H1 (cell line): Measurements from ENCODE around the gene RGS21. TPM values are rescaled to one million over a fixed set of nuclear protein-coding genes. Genes with fewer than 3 reads are reported as not detected.

ENCODE experiments used
- CTCF ChIA-PET: fragments of 300-600 bp; sonication (Branson Sonifier 250); formaldehyde crosslinking; loops from one replicate; lab custom pipeline; 2021; ENCODE audit not compliant: partially characterized antibody; lab: Charles Lee
- POLR2A ChIA-PET: fragments of 300-600 bp; sonication (Branson Sonifier 250); formaldehyde crosslinking; loops from one replicate; lab custom pipeline; 2021; ENCODE audit warnings: inconsistent platforms; ENCODE audit not compliant: partially characterized antibody; lab: Charles Lee
- DNase-seq, 2 experiments: peaks; one replicate each; pipeline versions ENCODE4 v3.0.0 to v3.0.0-alpha.2; 2010 to 2022; ENCODE audit warnings: low spot score in 2 of 2, low read depth in 1 of 2, mixed read lengths in 1 of 2
- FAIRE-seq: peaks from 2 replicates; lab custom pipeline; 2011; peaks lifted over from hg19 to GRCh38; lab: Jason Lieb, UNC
- H2AFZ ChIP-seq: 2 replicates; pipeline ENCODE4 v1.8.1; 2012; ENCODE audit warnings: low read length, inconsistent platforms
- H2AK5ac ChIP-seq: 2 replicates; pipeline ENCODE4 v1.6.1; 2013; ENCODE audit warnings: low read depth, low read length
- H2BK120ac ChIP-seq: replicated peaks from 2 replicates; pipeline ENCODE3; 2013; ENCODE audit warnings: low read depth, low read length, inconsistent platforms
- H2BK12ac ChIP-seq: 2 replicates; pipeline ENCODE4 v1.6.1; 2013; ENCODE audit warnings: low read depth, low read length
- H2BK15ac ChIP-seq: 2 replicates; pipeline ENCODE4 v1.6.1; 2013; ENCODE audit warnings: low read length
- H2BK20ac ChIP-seq: 2 replicates; pipeline ENCODE4 v1.6.1; 2013; ENCODE audit warnings: low read length
- H2BK5ac ChIP-seq: 2 replicates; pipeline ENCODE4 v1.6.1; 2013; ENCODE audit warnings: low read depth, low read length
- H3K14ac ChIP-seq: 2 replicates; pipeline ENCODE4 v1.6.1; 2013; ENCODE audit warnings: inconsistent platforms; ENCODE audit not compliant: insufficient read length
- H3K18ac ChIP-seq: 2 replicates; pipeline ENCODE4 v1.6.1; 2013; ENCODE audit warnings: low read length; ENCODE audit errors: extremely low read depth
- H3K23ac ChIP-seq: 2 replicates; pipeline ENCODE4 v1.6.1; 2013; ENCODE audit warnings: inconsistent platforms; ENCODE audit not compliant: insufficient read length
- H3K23me2 ChIP-seq: 2 replicates; pipeline ENCODE4 v1.6.1; 2013; ENCODE audit warnings: low read depth, low read length
- H3K27ac ChIP-seq: 2 replicates; pipeline ENCODE4 v1.6.1; 2011; ENCODE audit warnings: low read depth, low read length, inconsistent platforms
- H3K27me3 ChIP-seq, 4 experiments: replicated peaks in 1 of 4; 1 replicate in 1 of 4; 2 replicates in 3 of 4; pipeline versions ENCODE4 v1.6.1 to v1.8.1; 2011 to 2013; ENCODE audit warnings: low read length in 3 of 4, mild to moderate bottlenecking in 3 of 4, inconsistent platforms in 2 of 4, mixed read lengths in 2 of 4, moderate library complexity in 1 of 4; ENCODE audit not compliant: control insufficient read depth in 3 of 4, insufficient read depth in 3 of 4; ENCODE audit errors: extremely low read depth in 1 of 4
- H3K36me3 ChIP-seq, 4 experiments: 2 replicates each; pipeline versions ENCODE4 v1.6.1 to v1.8.1; 2011 to 2013; ENCODE audit warnings: mild to moderate bottlenecking in 4 of 4, low read length in 3 of 4, moderate library complexity in 2 of 4, control low read depth in 1 of 4, inconsistent platforms in 1 of 4; ENCODE audit not compliant: insufficient read depth in 4 of 4, control insufficient read depth in 2 of 4
- H3K4ac ChIP-seq: replicated peaks from 2 replicates; pipeline ENCODE3; 2013; ENCODE audit warnings: low read length, low read depth, mixed read lengths, inconsistent platforms; ENCODE audit not compliant: insufficient read length
- H3K4me1 ChIP-seq, 4 experiments: replicated peaks in 1 of 4; 1 replicate in 1 of 4; 2 replicates in 3 of 4; pipeline versions ENCODE4 v1.6.1 to v1.8.1; 2011 to 2013; ENCODE audit warnings: low read length in 3 of 4, inconsistent platforms in 2 of 4, mixed read lengths in 1 of 4; ENCODE audit not compliant: insufficient read depth in 4 of 4, control insufficient read depth in 3 of 4
- H3K4me2 ChIP-seq, 2 experiments: 2 replicates each; pipeline versions ENCODE4 v1.6.1 to v1.8.1; 2011 to 2013; ENCODE audit warnings: low read depth in 2 of 2, low read length in 2 of 2, control low read depth in 1 of 2, inconsistent platforms in 1 of 2, mild to moderate bottlenecking in 1 of 2; ENCODE audit not compliant: insufficient read depth in 1 of 2
- H3K4me3 ChIP-seq, 4 experiments: fragments of 200-600, 300-600 bp in 1 of 4; sonication (generic), shearing (Covaris generic), sonication (Bioruptor Twin) in 1 of 4; 2 replicates each; pipeline versions ENCODE4 v1.5.1 to v1.8.1; 2011 to 2016; ENCODE audit warnings: low read length in 4 of 4, low read depth in 3 of 4, control low read depth in 2 of 4, inconsistent platforms in 2 of 4, mild to moderate bottlenecking in 2 of 4, mixed read lengths in 1 of 4, moderate library complexity in 1 of 4; ENCODE audit not compliant: insufficient read depth in 2 of 4; ENCODE audit errors: extremely low read depth in 1 of 4
- H3K56ac ChIP-seq: replicated peaks from 2 replicates; pipeline ENCODE3; 2013; ENCODE audit warnings: low read depth, mild to moderate bottlenecking, mixed read lengths, low read length, inconsistent platforms; ENCODE audit not compliant: insufficient read length
- H3K79me1 ChIP-seq: 2 replicates; pipeline ENCODE4 v1.6.1; 2013; ENCODE audit warnings: low read depth, low read length, control low read depth
- H3K79me2 ChIP-seq, 2 experiments: 2 replicates each; pipeline versions ENCODE4 v1.6.1 to v1.8.1; 2012 to 2013; ENCODE audit warnings: low read length in 2 of 2, mild to moderate bottlenecking in 2 of 2, inconsistent platforms in 1 of 2; ENCODE audit not compliant: insufficient read depth in 2 of 2, control insufficient read depth in 1 of 2
- H3K9ac ChIP-seq, 4 experiments: replicated peaks in 1 of 4; 1 replicate in 1 of 4; 2 replicates in 3 of 4; pipeline versions ENCODE4 v1.6.1 to v1.8.1; 2011 to 2013; ENCODE audit warnings: low read depth in 3 of 4, low read length in 3 of 4, control low read depth in 2 of 4, mild to moderate bottlenecking in 2 of 4, moderate library complexity in 2 of 4, inconsistent platforms in 1 of 4; ENCODE audit errors: extremely low read depth in 1 of 4
- H3K9me3 ChIP-seq, 2 experiments: 2 replicates each; pipeline versions ENCODE4 v1.6.1 to v1.8.1; 2012 to 2013; ENCODE audit warnings: mild to moderate bottlenecking in 2 of 2, moderate library complexity in 2 of 2, control low read depth in 1 of 2, inconsistent platforms in 1 of 2, low read depth in 1 of 2, low read length in 1 of 2, mixed read lengths in 1 of 2; ENCODE audit not compliant: insufficient read depth in 2 of 2
- H4K20me1 ChIP-seq, 2 experiments: replicated peaks in 1 of 2; 2 replicates each; pipeline versions ENCODE3 to v1.8.1; 2011 to 2013; ENCODE audit warnings: inconsistent platforms in 2 of 2, low read length in 2 of 2, mild to moderate bottlenecking in 1 of 2; ENCODE audit not compliant: insufficient read depth in 2 of 2, control insufficient read depth in 1 of 2
- H4K5ac ChIP-seq: 2 replicates; pipeline ENCODE4 v1.6.1; 2013; ENCODE audit warnings: low read length, low read depth, mixed read lengths, inconsistent platforms; ENCODE audit not compliant: insufficient read length
- H4K8ac ChIP-seq: 2 replicates; pipeline ENCODE4 v1.8.0; 2013; ENCODE audit warnings: mild to moderate bottlenecking, moderate library complexity, low read length, inconsistent platforms; ENCODE audit not compliant: insufficient read depth; ENCODE audit errors: extremely low read depth
- H4K91ac ChIP-seq: replicated peaks from 2 replicates; pipeline ENCODE3; 2013; ENCODE audit warnings: low read length, mixed read lengths, inconsistent platforms; ENCODE audit not compliant: insufficient read length
- ASH2L ChIP-seq: fragments of 200-600, 300-600 bp; sonication (generic); IDR thresholded peaks from one replicate; pipeline ENCODE4 v1.7.1; 2017; ENCODE audit warnings: low read length
- ATF3 ChIP-seq: IDR thresholded peaks from 2 replicates; pipeline ENCODE4 v1.6.1; 2011; ENCODE audit warnings: low read depth, mild to moderate bottlenecking, low read length; ENCODE audit not compliant: insufficient read depth
- BCL11A ChIP-seq, 2 experiments: IDR thresholded peaks; one replicate each; pipeline ENCODE4 v1.6.1; 2011; ENCODE audit warnings: low read depth in 2 of 2, low read length in 2 of 2, mild to moderate bottlenecking in 2 of 2
- CHD1 ChIP-seq: IDR thresholded peaks from 2 replicates; pipeline ENCODE4 v1.6.1; 2012; ENCODE audit warnings: low read depth, low read length, improper control_type of control experiment
- CREB1 ChIP-seq: IDR thresholded peaks from 2 replicates; pipeline ENCODE4 v1.6.1; 2012; ENCODE audit warnings: inconsistent platforms
- CTBP2 ChIP-seq: IDR thresholded peaks from 2 replicates; pipeline ENCODE4 v1.7.0; 2011; ENCODE audit warnings: borderline replicate concordance, mild to moderate bottlenecking, moderate library complexity, mixed read lengths, low read length; ENCODE audit not compliant: insufficient read depth, insufficient read length
- GTF2F1 ChIP-seq: IDR thresholded peaks from 2 replicates; pipeline ENCODE4 v1.6.1; 2012; ENCODE audit warnings: low read depth, low read length, improper control_type of control experiment, borderline replicate concordance
- JUN ChIP-seq: IDR thresholded peaks from 2 replicates; pipeline ENCODE4 v1.6.1; 2011; ENCODE audit warnings: low read depth, mild to moderate bottlenecking, improper control_type of control experiment, low read length
- KDM4A ChIP-seq: IDR thresholded peaks from one replicate; pipeline ENCODE4 v1.7.1; 2012; ENCODE audit warnings: low read depth, mild to moderate bottlenecking, moderate library complexity, low read length, inconsistent platforms; ENCODE audit not compliant: severe bottlenecking
- PHF8 ChIP-seq: fragments of 200-600 bp; sonication (generic); conservative IDR thresholded peaks from 2 replicates; pipeline ENCODE4 v1.7.1; 2012; ENCODE audit warnings: low read depth, mild to moderate bottlenecking, inconsistent platforms, low read length, moderate library complexity
- POLR2A ChIP-seq, 2 experiments: IDR thresholded peaks; 1 replicate in 1 of 2; 2 replicates in 1 of 2; pipeline ENCODE4 v1.6.1; 2011; ENCODE audit warnings: low read depth in 2 of 2, low read length in 2 of 2, mild to moderate bottlenecking in 2 of 2; ENCODE audit errors: control extremely low read depth in 1 of 2
- POU5F1 ChIP-seq: IDR thresholded peaks from 2 replicates; pipeline ENCODE4 v1.6.1; 2011; ENCODE audit warnings: low read depth, mild to moderate bottlenecking, low read length, moderate library complexity
- RFX5 ChIP-seq: IDR thresholded peaks from 2 replicates; pipeline ENCODE4 v1.6.1; 2011; ENCODE audit warnings: low read depth, low read length, improper control_type of control experiment, borderline replicate concordance
- TBP ChIP-seq: IDR thresholded peaks from 2 replicates; pipeline ENCODE4 v1.6.1; 2011; ENCODE audit warnings: low read depth, low read length, improper control_type of control experiment
- TEAD4 ChIP-seq: IDR thresholded peaks from 2 replicates; pipeline ENCODE4 v1.6.1; 2012; ENCODE audit warnings: low read depth, low read length, inconsistent platforms, mixed read lengths
- WGBS, 2 experiments: shearing (Covaris generic) in 1 of 2; methylation state at CpG; one replicate each; pipeline versions ENCODE4 v1.1.6 to v1.1.7; 2013 to 2015; ENCODE audit warnings: low lambda C conversion rate in 2 of 2, mixed read lengths in 2 of 2, inconsistent platforms in 1 of 2, low coverage in 1 of 2, missing lambda C conversion rate in 1 of 2; ENCODE audit not compliant: insufficient replicate concordance in 2 of 2, insufficient coverage in 1 of 2, insufficient read length in 1 of 2; ENCODE audit errors: extremely low coverage in 1 of 2, missing lambda C conversion rate in 1 of 2; 5-methylcytosine and 5-hydroxymethylcytosine counted together
- polyA plus RNA-seq, 7 experiments: library from polyadenylated mRNA; depleted of rRNA in 3 of 7; stranded (reverse) in 5 of 7; unstranded in 2 of 7; fragments of >200 nt in 5 of 7; fragments of 200-250 nt in 2 of 7; gene quantifications; 1 replicate in 5 of 7; 2 replicates in 1 of 7; 4 replicates in 1 of 7; pipeline versions ENCODE4 v1.2.1 to v1.2.3, GENCODE V29; 2011 to 2013; ENCODE audit warnings: missing spikeins in 2 of 7, mixed read lengths in 2 of 7
- total RNA-seq: library from RNA; stranded (reverse); fragmentation: NEBNext Ultra II Directional; extraction: Animal tissue kit (Norgen Biotek cat#: 25700); gene quantifications from 2 replicates; pipeline ENCODE4 v1.2.1, GENCODE V29; 2021

Gene RGS21
- total and polyA plus RNA-seq, 2 of the 8 experiments (the other 6 are each of a cell fraction or from before 2014, with no cell fraction given), result not detected

GRCh38 chr1:192268468-192269052 lies 48.2 kb upstream of the RGS21 start:
- H3K79me2 ChIP-seq, result no peaks in the 10 kb centered on the region
- H4K91ac ChIP-seq, result no peak overlapping the region
- no peak overlapping the region for H4K5ac ChIP-seq
- no peak for FAIRE-seq
- H2BK15ac ChIP-seq, result no peak overlapping the region
- no peak overlapping the region for H3K27ac ChIP-seq
- H3K56ac ChIP-seq, result no peak overlapping the region
- no peaks in the 10 kb centered on the region for H4K20me1 ChIP-seq
- H3K4ac ChIP-seq, result no peak overlapping the region
- no peak overlapping the region for H3K4me2 ChIP-seq
- H3K36me3 ChIP-seq, result no peaks in the 10 kb centered on the region
- no peak overlapping the region for H3K18ac ChIP-seq
- no peak overlapping the region for H3K4me3 ChIP-seq
- H3K14ac ChIP-seq, result no peak overlapping the region
- WGBS, 2 experiments, result 96% methylated on average over 6 of the region's 6 CpGs; no CpG with 5 or more reads in 1 of the 2 experiments
- no peaks in the 10 kb centered on the region for H3K27me3 ChIP-seq
- no peak overlapping the region for H2BK120ac ChIP-seq
- H3K79me1 ChIP-seq, result no peaks in the 10 kb centered on the region
- H2AK5ac ChIP-seq, result no peak overlapping the region
- H3K9me3 ChIP-seq, result no peaks in the 10 kb centered on the region
- no peak overlapping the region for H4K8ac ChIP-seq
- POLR2A ChIA-PET, result no interaction called here
- no peak overlapping the region for H2BK5ac ChIP-seq
- CTCF ChIA-PET, result no interaction called here
- no peak overlapping the region for H2BK12ac ChIP-seq
- DNase-seq, result no peak
- no peak overlapping the region for H2BK20ac ChIP-seq
- no peak overlapping the region for H2AFZ ChIP-seq
- no peak overlapping the region for H3K23ac ChIP-seq
- H3K23me2 ChIP-seq, result no peaks in the 10 kb centered on the region
- H3K4me1 ChIP-seq, result no peaks in the 10 kb centered on the region
- H3K9ac ChIP-seq, result no peak overlapping the region
- TF ChIP-seq RFX5 (no peak), CREB1 (no peak), BCL11A (IDR thresholded peaks at IDR 0.05; ENCODE audit: low read depth in 2 of 2, low read length in 2 of 2) (no peak), PHF8 (no peak), ATF3 (no peak), ASH2L (no peak), GTF2F1 (no peak), POLR2A (IDR thresholded peaks at IDR 0.05; ENCODE audit: control extremely low read depth in 1 of 2, low read depth in 2 of 2, low read length in 2 of 2) (no peak), POU5F1 (no peak), KDM4A (no peak), CHD1 (no peak), CTBP2 (no peak), TBP (no peak), TEAD4 (no peak), JUN (no peak)
